ENCODE measurements around the gene NFIX. TPM values are rescaled to one million over a fixed set of nuclear protein-coding genes. Genes with fewer than 3 reads are reported as not detected.

NFIX gene
- total RNA-seq, 2 experiments from 2014 or later = 4.7 to 5.0 TPM

- H3K9me3 Mint-ChIP-seq = no peaks in the 10 kb centered on the region
- TF ChIP-seq CTCF (IDR thresholded peaks at IDR 0.05) = no peak
- no peak overlapping the region for H3K4me3 Mint-ChIP-seq
- no peak for ATAC-seq
- H3K4me1 Mint-ChIP-seq (ENCODE audit: low read depth) = peaks cover 16% of the 10 kb centered on the region
- peaks cover 38% of the 10 kb centered on the region for H3K27me3 Mint-ChIP-seq
- peaks cover 1% of the 10 kb centered on the region for H3K36me3 Mint-ChIP-seq (ENCODE audit: low read depth)
- intact Hi-C loops (cut with micrococcal nuclease) = no loop called here
- no peak for DNase-seq
- ChIA-PET CTCF (interaction anchor here (1.1 kb wide), 1 partner anchor 17 kb away, joined by 4 read pairs; no protein-coding TSS in a partner anchor), POLR2A (no interaction called here)
- no peak overlapping the region for H3K27ac Mint-ChIP-seq
Measured at GRCh38 chr19:13016628-13017305, 21.5 kb downstream of the NFIX start.

GRCh38 chr19:13017306-13018034 lies 22.2 kb downstream of the NFIX start:
- H3K9me3 Mint-ChIP-seq = no peaks in the 10 kb centered on the region
- ChIA-PET CTCF (interaction anchor here (1.1 to 1.6 kb wide), 3 partner anchors 16 to 52 kb away, joined by 4 to 7 read pairs (median 4); no protein-coding TSS in a partner anchor), POLR2A (no interaction called here)
- peaks cover 36% of the 10 kb centered on the region for H3K27me3 Mint-ChIP-seq
- ATAC-seq = no peak
- H3K4me1 Mint-ChIP-seq (ENCODE audit: low read depth) = peaks cover 20% of the 10 kb centered on the region
- peaks cover 1% of the 10 kb centered on the region for H3K36me3 Mint-ChIP-seq (ENCODE audit: low read depth)
- no peak overlapping the region for H3K27ac Mint-ChIP-seq
- TF ChIP-seq CTCF (IDR thresholded peaks at IDR 0.05) = no peak
- no peak overlapping the region for H3K4me3 Mint-ChIP-seq
- no peak for DNase-seq
- intact Hi-C loops (cut with micrococcal nuclease) = no loop called here

- intact Hi-C loops (cut with micrococcal nuclease) = no loop called here
- ChIA-PET CTCF (interaction anchor here (1.5 to 1.6 kb wide), 2 partner anchors 43 to 53 kb away, joined by 4 to 7 read pairs; no protein-coding TSS in a partner anchor), POLR2A (no interaction called here)
- Mint-ChIP-seq H3K27ac (no peak overlapping the region), H3K27me3 (peaks cover 31% of the 10 kb centered on the region), H3K4me1 (ENCODE audit: low read depth) (peaks cover 18% of the 10 kb centered on the region), H3K9me3 (no peaks in the 10 kb centered on the region), H3K4me3 (no peak overlapping the region), H3K36me3 (ENCODE audit: low read depth) (no peaks in the 10 kb centered on the region)
- TF ChIP-seq CTCF (IDR thresholded peaks at IDR 0.05) = no peak
- no peak for ATAC-seq
- DNase-seq = no peak
Measured at GRCh38 chr19:13018035-13018914, 23.0 kb downstream of the NFIX start.

- ATAC-seq (no peak), DNase-seq (no peak)
- ChIA-PET CTCF (no interaction called here), POLR2A (no interaction called here)
- no peak overlapping the region for H3K4me3 Mint-ChIP-seq
- H3K27ac Mint-ChIP-seq = no peak overlapping the region
- peaks cover 28% of the 10 kb centered on the region for H3K27me3 Mint-ChIP-seq
- peaks cover 15% of the 10 kb centered on the region for H3K4me1 Mint-ChIP-seq (ENCODE audit: low read depth)
- no peaks in the 10 kb centered on the region for H3K9me3 Mint-ChIP-seq
- intact Hi-C loops (cut with micrococcal nuclease) = no loop called here
- H3K36me3 Mint-ChIP-seq (ENCODE audit: low read depth) = peaks cover under 1% of the 10 kb centered on the region
- no peak for TF ChIP-seq CTCF (IDR thresholded peaks at IDR 0.05)
Measured at GRCh38 chr19:13019332-13019731, 24.1 kb downstream of the NFIX start.
